ENCODE data around the gene DUOXA2. TPM values are rescaled to one million over a fixed set of nuclear protein-coding genes. Genes with fewer than 3 reads are reported as not detected.

The DUOXA2 gene
- total RNA-seq, 2 experiments from 2014 or later, result not detected

DNA sequence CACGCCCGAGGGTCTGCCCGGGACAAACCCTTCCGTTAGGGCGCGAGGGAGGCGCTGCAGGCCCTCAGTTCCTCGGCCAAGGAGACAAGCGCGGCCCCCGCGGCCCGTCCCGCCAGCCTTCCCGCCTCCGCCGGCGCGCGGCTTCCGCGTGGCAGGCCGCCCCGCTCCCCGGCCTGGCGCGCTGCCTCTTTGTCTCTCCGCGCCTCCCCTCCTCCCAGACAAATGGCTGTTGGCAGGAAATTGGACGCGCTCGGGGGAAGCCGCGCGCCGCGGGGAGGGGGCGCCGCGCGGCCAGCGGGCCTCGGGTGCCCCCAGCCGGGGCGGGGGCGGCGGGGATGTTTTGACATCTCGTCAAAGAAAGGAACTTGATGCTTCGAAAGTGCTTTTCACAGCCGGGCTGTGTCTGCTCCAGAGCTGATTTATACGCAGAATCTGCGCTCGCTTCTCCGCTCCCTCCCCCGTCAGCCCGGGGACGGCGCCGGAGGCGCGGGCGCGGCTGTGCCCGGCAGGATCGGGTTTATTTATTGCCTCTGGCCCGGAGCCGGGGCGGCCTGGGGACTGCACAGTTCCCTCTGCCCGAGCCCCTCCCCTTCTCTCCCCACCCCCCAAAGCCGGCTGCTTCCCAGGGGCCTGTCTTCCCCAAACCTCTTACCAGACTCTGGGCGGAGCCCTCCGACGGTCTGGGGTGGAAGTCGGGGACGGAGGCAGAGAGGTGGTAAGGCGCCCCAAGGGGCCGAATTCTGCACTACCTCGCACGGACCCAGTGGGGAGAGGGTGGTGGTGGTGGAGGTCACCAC, 52.9 kb downstream of the DUOXA2 start:
- peak; percentile 87 for DNase-seq
- ChIA-PET CTCF (interaction anchor here (0.8 to 12.8 kb wide), 11 partner anchors 8 to 86 kb away, joined by 3 to 163 read pairs (median 5); no protein-coding TSS in a partner anchor), POLR2A (interaction anchor here (0.8 to 3.0 kb wide), 8 partner anchors 9 to 442 kb away, joined by 3 to 17 read pairs (median 7); a partner anchor contains a TSS)
- Mint-ChIP-seq H3K27me3 (no peaks in the 10 kb centered on the region), H3K9me3 (no peaks in the 10 kb centered on the region), H3K4me1 (peaks cover 15% of the 10 kb centered on the region), H3K4me3 (peak overlapping the region; percentile 70), H3K27ac (peak overlapping the region; percentile 64), H3K36me3 (ENCODE audit: low read depth) (no peaks in the 10 kb centered on the region)

DNA sequence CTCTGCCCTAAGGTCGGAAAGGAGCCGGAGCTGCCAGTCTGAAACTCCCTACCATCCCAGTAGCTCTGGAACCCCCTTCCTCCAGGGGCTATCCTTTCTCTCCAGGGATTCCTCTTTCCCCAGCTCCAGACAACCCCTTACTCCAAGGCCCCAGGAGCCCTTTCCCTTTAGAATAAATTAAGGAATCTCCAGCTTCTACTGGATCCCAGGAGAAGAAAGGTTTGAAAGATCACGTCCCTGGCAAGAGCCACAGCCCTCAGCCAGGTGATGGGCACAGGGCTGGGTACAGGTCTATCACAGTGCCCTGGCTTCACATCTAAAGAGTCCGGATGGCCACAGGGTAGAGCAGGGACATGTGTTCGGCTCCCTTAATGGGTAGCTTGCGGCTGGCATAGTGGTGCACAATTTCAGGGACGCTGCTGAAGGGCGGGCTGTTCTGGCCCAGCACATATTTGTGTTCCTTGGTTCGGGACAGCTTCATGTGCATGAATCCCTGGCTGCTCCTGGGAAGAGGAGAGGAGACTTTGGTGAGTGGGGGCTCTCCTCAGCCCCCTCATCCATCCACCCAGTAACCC, 53.6 kb downstream of the DUOXA2 start:
- H3K9me3 Mint-ChIP-seq, result no peaks in the 10 kb centered on the region
- peak overlapping the region; percentile 64 for H3K27ac Mint-ChIP-seq
- ChIA-PET POLR2A (interaction anchor here (0.8 to 3.0 kb wide), 8 partner anchors 8 to 441 kb away, joined by 3 to 17 read pairs (median 7); a partner anchor contains a TSS), CTCF (interaction anchor here (0.8 to 12.8 kb wide), 11 partner anchors 8 to 85 kb away, joined by 3 to 163 read pairs (median 5); no protein-coding TSS in a partner anchor)
- H3K36me3 Mint-ChIP-seq (ENCODE audit: low read depth), result no peaks in the 10 kb centered on the region
- H3K27me3 Mint-ChIP-seq, result no peaks in the 10 kb centered on the region
- peak overlapping the region; percentile 70 for H3K4me3 Mint-ChIP-seq
- peaks cover 15% of the 10 kb centered on the region for H3K4me1 Mint-ChIP-seq
- no peak for DNase-seq

Other genes with a start within 250 kb of the DUOXA2 start
- gene TERB2, start 157.6 kb upstream of the DUOXA2 start, total RNA-seq, result not detected
- gene SORD, start 91.1 kb upstream of the DUOXA2 start, total RNA-seq, result 1 to 10 TPM; 5.2 to 5.9 TPM
- gene DUOX2, start 154 bp upstream of the DUOXA2 start, total RNA-seq, result under 1 TPM in 1 of 2 experiments, not detected in 1; 0.23 TPM
- not detected for gene DUOXA1, start 15.6 kb downstream of the DUOXA2 start, total RNA-seq
- under 1 TPM in 1 of 2 experiments, not detected in 1; 0.08 TPM for gene DUOX1, start 15.7 kb downstream of the DUOXA2 start, total RNA-seq
- gene SHF, start 73.6 kb downstream of the DUOXA2 start, total RNA-seq, result 1 to 10 TPM; 1.7 to 2.0 TPM
- not detected for gene SLC28A2, start 137.9 kb downstream of the DUOXA2 start, total RNA-seq